OCI-LY1 (cell line): ENCODE data around the gene STK32C.

Experiments used
- EZH2 ChIP-seq: fragments of 200-600 bp; sonication (generic), shearing (Covaris generic); IDR thresholded peaks from 2 replicates; pipeline ENCODE4 v1.8.0; 2017; ENCODE audit warnings: borderline replicate concordance, mixed run types, mild to moderate bottlenecking, antibody characterized with exemption, low read length, moderate library complexity, mixed read lengths
- TF ChIP-seq, protein P1 (sequence below): fragments of 200-600 bp; sonication (generic), shearing (Covaris generic); IDR thresholded peaks from 2 replicates; pipeline ENCODE4 v1.5.1; 2017; ENCODE audit warnings: mild to moderate bottlenecking, antibody characterized with exemption, low read length, moderate library complexity, mixed read lengths

DNA sequence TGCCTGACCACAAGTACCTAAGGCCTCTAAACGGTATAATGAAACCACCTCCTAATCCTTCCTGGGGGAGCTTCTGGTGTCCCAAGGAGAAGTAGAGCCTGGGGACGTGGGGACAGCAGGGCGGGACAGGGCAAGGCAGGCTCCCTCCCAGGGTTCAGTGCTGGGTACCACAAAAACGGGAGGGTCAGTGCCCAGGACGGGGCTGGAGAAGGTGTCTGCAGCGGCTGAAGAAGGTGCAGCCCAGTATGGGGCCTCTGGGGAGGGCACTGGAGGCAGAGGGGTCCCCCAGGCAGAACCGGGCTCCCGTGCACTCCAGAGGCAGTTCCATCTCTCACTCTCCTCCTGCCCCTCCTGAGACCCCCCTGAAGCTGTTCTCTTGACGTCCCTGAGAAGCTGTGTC, 74.8 kb downstream of the STK32C start:
- TF ChIP-seq, protein P1, sequence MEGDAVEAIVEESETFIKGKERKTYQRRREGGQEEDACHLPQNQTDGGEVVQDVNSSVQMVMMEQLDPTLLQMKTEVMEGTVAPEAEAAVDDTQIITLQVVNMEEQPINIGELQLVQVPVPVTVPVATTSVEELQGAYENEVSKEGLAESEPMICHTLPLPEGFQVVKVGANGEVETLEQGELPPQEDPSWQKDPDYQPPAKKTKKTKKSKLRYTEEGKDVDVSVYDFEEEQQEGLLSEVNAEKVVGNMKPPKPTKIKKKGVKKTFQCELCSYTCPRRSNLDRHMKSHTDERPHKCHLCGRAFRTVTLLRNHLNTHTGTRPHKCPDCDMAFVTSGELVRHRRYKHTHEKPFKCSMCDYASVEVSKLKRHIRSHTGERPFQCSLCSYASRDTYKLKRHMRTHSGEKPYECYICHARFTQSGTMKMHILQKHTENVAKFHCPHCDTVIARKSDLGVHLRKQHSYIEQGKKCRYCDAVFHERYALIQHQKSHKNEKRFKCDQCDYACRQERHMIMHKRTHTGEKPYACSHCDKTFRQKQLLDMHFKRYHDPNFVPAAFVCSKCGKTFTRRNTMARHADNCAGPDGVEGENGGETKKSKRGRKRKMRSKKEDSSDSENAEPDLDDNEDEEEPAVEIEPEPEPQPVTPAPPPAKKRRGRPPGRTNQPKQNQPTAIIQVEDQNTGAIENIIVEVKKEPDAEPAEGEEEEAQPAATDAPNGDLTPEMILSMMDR, result no peak
- no peak for TF ChIP-seq EZH2
